OCI-LY7 (cell line): ENCODE results near the gene ACOXL. TPM values are rescaled to one million over a fixed set of nuclear protein-coding genes. Genes with fewer than 3 reads are reported as not detected.

Source experiments
- BruUV-seq: library from RNA; stranded (reverse); fragments of 400-500 nt; replicated peaks from 2 replicates; lab custom pipeline; 2021; lab: Mats Ljungman, UMichigan
- CTCF ChIA-PET: fragments of 300-600 bp; sonication (Branson Sonifier 250); formaldehyde crosslinking; loops from one replicate; lab custom pipeline; 2022; ENCODE audit warnings: antibody characterized with exemption; ENCODE audit not compliant: unreplicated experiment; lab: Charles Lee
- POLR2A ChIA-PET: fragments of 300-600 bp; sonication (Branson Sonifier 250); formaldehyde crosslinking; loops from one replicate; lab custom pipeline; 2022; ENCODE audit warnings: antibody characterized with exemption; lab: Charles Lee
- DNase-seq: peaks from one replicate; pipeline ENCODE4 v3.0.0-alpha.2; 2015; ENCODE audit warnings: low spot score
- H2AFZ ChIP-seq: fragments of 200-600 bp; sonication (generic), shearing (Covaris generic); 2 replicates; pipeline ENCODE4 v1.6.1; 2014; ENCODE audit warnings: mild to moderate bottlenecking, antibody characterized with exemption, low read length, moderate library complexity
- H3K27ac ChIP-seq: fragments of 200-600 bp; sonication (generic); 2 replicates; pipeline ENCODE4 v1.5.1; 2014; ENCODE audit warnings: mixed run types, low read depth, mild to moderate bottlenecking, moderate library complexity, low read length, inconsistent platforms; ENCODE audit not compliant: poor library complexity, severe bottlenecking
- H3K36me3 ChIP-seq: fragments of 200-600 bp; sonication (generic); 2 replicates; pipeline ENCODE4 v1.6.1; 2014; ENCODE audit warnings: mild to moderate bottlenecking, antibody characterized with exemption, low read length, moderate library complexity, mixed read lengths; ENCODE audit not compliant: insufficient read depth
- H3K4me1 ChIP-seq: fragments of 200-600 bp; sonication (generic); 2 replicates; pipeline ENCODE4 v1.5.1; 2014; ENCODE audit warnings: mild to moderate bottlenecking, low read length; ENCODE audit not compliant: insufficient read depth, poor library complexity, severe bottlenecking
- H3K4me2 ChIP-seq: fragments of 200-600 bp; sonication (generic); 2 replicates; pipeline ENCODE4 v1.6.1; 2014; ENCODE audit warnings: mild to moderate bottlenecking, low read length
- H3K4me3 ChIP-seq: fragments of 200-600 bp; sonication (generic); 2 replicates; pipeline ENCODE4 v1.5.1; 2014; ENCODE audit warnings: mild to moderate bottlenecking, low read depth, low read length; ENCODE audit not compliant: poor library complexity, severe bottlenecking
- H3K79me2 ChIP-seq: fragments of 200-600 bp; sonication (generic); 2 replicates; pipeline ENCODE4 v1.6.1; 2016; ENCODE audit warnings: low read depth, mild to moderate bottlenecking, low read length, moderate library complexity, mixed read lengths; ENCODE audit not compliant: insufficient read depth
- H3K9me2 ChIP-seq: fragments of 200-600 bp; sonication (generic); 2 replicates; pipeline ENCODE4 v1.6.1; 2016; ENCODE audit warnings: mild to moderate bottlenecking, low read length, mixed read lengths; ENCODE audit not compliant: insufficient read depth
- H3K9me3 ChIP-seq: fragments of 200-600 bp; sonication (generic); 2 replicates; pipeline ENCODE4 v1.6.1; 2014; ENCODE audit warnings: mild to moderate bottlenecking, mixed run types, low read length, mixed read lengths
- H4K20me1 ChIP-seq: fragments of 200-600 bp; sonication (generic); 2 replicates; pipeline ENCODE4 v1.6.1; 2014; ENCODE audit warnings: mild to moderate bottlenecking, antibody characterized with exemption, low read length, moderate library complexity, mixed read lengths; ENCODE audit not compliant: insufficient read depth
- EZH2phosphoT487 ChIP-seq: fragments of 200-600 bp; sonication (generic); IDR thresholded peaks from 2 replicates; pipeline ENCODE4 v1.6.1; 2018; ENCODE audit warnings: low read depth, borderline replicate concordance, mild to moderate bottlenecking, mixed run types, antibody characterized with exemption, low read length, moderate library complexity, mixed read lengths
- intact Hi-C: fragments of 100-400 bp; cut with micrococcal nuclease; formaldehyde crosslinking; loops from one replicate; pipeline ENCODE4 v1.10.0; 2022; ENCODE audit not compliant: unreplicated experiment
- total RNA-seq, 2 experiments: library from RNA; depleted of rRNA in 1 of 2; stranded (reverse); fragments of >200 nt in 1 of 2; shearing (Covaris generic) in 1 of 2; gene quantifications; 2 replicates each; pipeline ENCODE4 v1.2.3, GENCODE V29; 2014 to 2022
- TF ChIP-seq, protein P1 (sequence below): fragments of 200-600 bp; sonication (generic); conservative IDR thresholded peaks from 2 replicates; pipeline ENCODE4 v1.5.1; 2014; ENCODE audit warnings: mild to moderate bottlenecking, antibody characterized with exemption, low read length, moderate library complexity, mixed read lengths

ACOXL gene
- total RNA-seq, 2 experiments from 2014 or later = 1.4 TPM; not detected in 1

DNA sequence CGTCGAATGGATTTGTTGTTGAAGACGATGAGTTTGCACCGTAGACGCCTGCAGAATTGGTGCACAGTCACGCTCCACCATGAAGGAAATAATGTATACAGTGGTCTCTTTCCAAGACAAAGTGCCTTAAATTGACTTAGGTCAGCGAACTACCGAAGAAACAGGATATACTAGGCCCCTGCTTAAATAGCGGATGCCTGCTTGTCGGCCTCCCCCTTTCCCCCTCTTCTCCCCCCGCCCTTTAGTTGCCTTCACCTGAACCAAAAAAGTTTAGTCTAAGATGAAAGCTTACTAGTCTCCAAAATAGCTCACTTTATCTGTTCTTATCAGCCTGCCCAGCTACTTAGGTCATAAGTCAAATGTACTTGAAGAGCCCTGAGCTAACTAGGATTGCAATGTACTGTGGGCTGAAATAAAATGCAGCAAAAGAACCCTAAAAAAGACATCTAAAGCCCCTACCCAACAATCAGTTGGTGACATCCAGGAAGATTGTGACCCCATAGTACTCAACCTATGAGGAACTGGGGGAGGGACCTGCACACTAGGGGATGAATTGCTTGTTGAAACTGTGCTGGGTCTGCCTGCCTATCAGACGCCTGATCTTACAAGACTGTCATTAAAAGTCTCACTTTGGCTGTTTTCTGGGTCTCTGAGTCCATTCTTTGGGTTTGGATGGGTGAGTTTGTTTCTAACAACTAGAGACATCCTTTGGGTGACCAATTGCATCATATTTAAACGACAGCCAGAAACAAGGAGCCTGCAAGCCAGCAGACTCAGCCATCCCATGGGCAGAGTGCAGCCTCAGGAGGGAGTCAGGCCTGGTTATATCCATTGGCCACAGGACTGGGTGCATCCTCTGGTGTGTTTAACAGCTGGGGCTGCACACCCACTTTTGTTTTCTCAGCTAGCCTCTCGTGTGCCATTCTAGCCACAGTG, 14.5 kb downstream of the ACOXL start:
- intact Hi-C loops = loop anchor here (5.0 kb wide), 2 partner anchors 960 to 1275 kb away; no protein-coding TSS in a partner anchor
- Histone ChIP-seq H4K20me1 (no peaks in the 10 kb centered on the region), H3K79me2 (no peaks in the 10 kb centered on the region), H3K36me3 (no peaks in the 10 kb centered on the region), H2AFZ (no peak overlapping the region), H3K4me3 (no peak overlapping the region), H3K9me3 (no peaks in the 10 kb centered on the region), H3K27ac (no peak overlapping the region), H3K4me2 (peak overlapping the region; percentile 60; the same call in 1 of the 2 replicates), H3K9me2 (no peaks in the 10 kb centered on the region), H3K4me1 (peaks cover 22% of the 10 kb centered on the region)
- no peak for TF ChIP-seq EZH2phosphoT487
- TF ChIP-seq, protein P1, sequence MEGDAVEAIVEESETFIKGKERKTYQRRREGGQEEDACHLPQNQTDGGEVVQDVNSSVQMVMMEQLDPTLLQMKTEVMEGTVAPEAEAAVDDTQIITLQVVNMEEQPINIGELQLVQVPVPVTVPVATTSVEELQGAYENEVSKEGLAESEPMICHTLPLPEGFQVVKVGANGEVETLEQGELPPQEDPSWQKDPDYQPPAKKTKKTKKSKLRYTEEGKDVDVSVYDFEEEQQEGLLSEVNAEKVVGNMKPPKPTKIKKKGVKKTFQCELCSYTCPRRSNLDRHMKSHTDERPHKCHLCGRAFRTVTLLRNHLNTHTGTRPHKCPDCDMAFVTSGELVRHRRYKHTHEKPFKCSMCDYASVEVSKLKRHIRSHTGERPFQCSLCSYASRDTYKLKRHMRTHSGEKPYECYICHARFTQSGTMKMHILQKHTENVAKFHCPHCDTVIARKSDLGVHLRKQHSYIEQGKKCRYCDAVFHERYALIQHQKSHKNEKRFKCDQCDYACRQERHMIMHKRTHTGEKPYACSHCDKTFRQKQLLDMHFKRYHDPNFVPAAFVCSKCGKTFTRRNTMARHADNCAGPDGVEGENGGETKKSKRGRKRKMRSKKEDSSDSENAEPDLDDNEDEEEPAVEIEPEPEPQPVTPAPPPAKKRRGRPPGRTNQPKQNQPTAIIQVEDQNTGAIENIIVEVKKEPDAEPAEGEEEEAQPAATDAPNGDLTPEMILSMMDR = no peak
- BruUV-seq = no TSS peak
- POLR2A ChIA-PET = interaction anchor here (0.6 to 0.7 kb wide), 3 partner anchors 13 to 100 kb away, joined by 3 to 4 read pairs (median 4); no protein-coding TSS in a partner anchor
- CTCF ChIA-PET = no interaction called here
- no peak for DNase-seq

- no peaks in the 10 kb centered on the region for H3K9me3 ChIP-seq
- H3K4me3 ChIP-seq = peak overlapping the region; percentile 10
- no peak overlapping the region for H3K27ac ChIP-seq
- peak; percentile 12 for DNase-seq
- ChIA-PET CTCF (interaction anchor here (1.1 kb wide), 1 partner anchor 113 kb away, joined by 3 read pairs; no protein-coding TSS in a partner anchor), POLR2A (no interaction called here)
- no peaks in the 10 kb centered on the region for H4K20me1 ChIP-seq
- TF ChIP-seq EZH2phosphoT487 = no peak
- TF ChIP-seq, protein P1 = no peak
- no peak overlapping the region for H2AFZ ChIP-seq
- H3K4me2 ChIP-seq = peak overlapping the region; percentile 60
- H3K9me2 ChIP-seq = no peaks in the 10 kb centered on the region
- BruUV-seq = no TSS peak
- H3K79me2 ChIP-seq = no peaks in the 10 kb centered on the region
- intact Hi-C loops = loop anchor here (1.0 to 5.0 kb wide), 6 partner anchors 73 to 1276 kb away; partner anchors contain the start of gene BCL2L11
- H3K4me1 ChIP-seq = peaks cover 22% of the 10 kb centered on the region
- no peaks in the 10 kb centered on the region for H3K36me3 ChIP-seq
These were observed 15.4 kb downstream of the ACOXL start for GRCh38 chr2:110747522-110748488.
